ENCODE measurements around the gene ESYT2. TPM values are rescaled to one million over a fixed set of nuclear protein-coding genes. Genes with fewer than 3 reads are reported as not detected.

ESYT2 gene
- total RNA-seq, 1 donor from 2014 or later, result 31.8 TPM

- Mint-ChIP-seq H3K4me3 (ENCODE audit: unreplicated experiment) (no peak overlapping the region), H3K27ac (ENCODE audit: unreplicated experiment) (no peak overlapping the region), H3K36me3 (ENCODE audit: low read depth, unreplicated experiment) (peaks cover 8% of the 10 kb centered on the region), H3K27me3 (ENCODE audit: unreplicated experiment) (peaks cover 3% of the 10 kb centered on the region), H3K9me3 (ENCODE audit: unreplicated experiment) (no peaks in the 10 kb centered on the region), H3K4me1 (ENCODE audit: unreplicated experiment) (peaks cover 43% of the 10 kb centered on the region)
- DNase-seq (ENCODE audit: low spot score), result no peak
- TF ChIP-seq CTCF (IDR thresholded peaks at IDR 0.05; ENCODE audit: unreplicated experiment), result no peak
Observed at GRCh38 chr7:158814637-158815036, 14.7 kb downstream of the ESYT2 start.

GRCh38 chr7:158812684-158813083 lies 16.6 kb downstream of the ESYT2 start:
- DNase-seq (ENCODE audit: low spot score), result no peak
- peaks cover 15% of the 10 kb centered on the region for H3K36me3 Mint-ChIP-seq (ENCODE audit: low read depth, unreplicated experiment)

GRCh38 chr7:158811894-158812293 lies 17.4 kb downstream of the ESYT2 start:
- Mint-ChIP-seq H3K27me3 (ENCODE audit: unreplicated experiment) (peaks cover 3% of the 10 kb centered on the region), H3K4me3 (ENCODE audit: unreplicated experiment) (no peak overlapping the region), H3K36me3 (ENCODE audit: low read depth, unreplicated experiment) (peaks cover 15% of the 10 kb centered on the region), H3K27ac (ENCODE audit: unreplicated experiment) (peak overlapping the region; percentile 6), H3K9me3 (ENCODE audit: unreplicated experiment) (no peaks in the 10 kb centered on the region), H3K4me1 (ENCODE audit: unreplicated experiment) (peaks cover 31% of the 10 kb centered on the region)
- TF ChIP-seq CTCF (IDR thresholded peaks at IDR 0.05; ENCODE audit: unreplicated experiment), result no peak
- DNase-seq (ENCODE audit: low spot score), result no peak

More at GRCh38 chr7:158812684-158813083, 16.6 kb downstream of the ESYT2 start:
- peaks cover 31% of the 10 kb centered on the region for H3K4me1 Mint-ChIP-seq (ENCODE audit: unreplicated experiment)
- H3K27me3 Mint-ChIP-seq (ENCODE audit: unreplicated experiment), result peaks cover 3% of the 10 kb centered on the region
- H3K4me3 Mint-ChIP-seq (ENCODE audit: unreplicated experiment), result no peak overlapping the region
- no peaks in the 10 kb centered on the region for H3K9me3 Mint-ChIP-seq (ENCODE audit: unreplicated experiment)
- TF ChIP-seq CTCF (IDR thresholded peaks at IDR 0.05; ENCODE audit: unreplicated experiment), result no peak
- no peak overlapping the region for H3K27ac Mint-ChIP-seq (ENCODE audit: unreplicated experiment)

- DNase-seq (ENCODE audit: low spot score), result no peak
- no peak for TF ChIP-seq CTCF (IDR thresholded peaks at IDR 0.05; ENCODE audit: unreplicated experiment)
- H3K36me3 Mint-ChIP-seq (ENCODE audit: low read depth, unreplicated experiment), result peaks cover 15% of the 10 kb centered on the region
- H3K27ac Mint-ChIP-seq (ENCODE audit: unreplicated experiment), result peak overlapping the region; percentile 6
- H3K4me3 Mint-ChIP-seq (ENCODE audit: unreplicated experiment), result no peak overlapping the region
- peaks cover 3% of the 10 kb centered on the region for H3K27me3 Mint-ChIP-seq (ENCODE audit: unreplicated experiment)
- H3K4me1 Mint-ChIP-seq (ENCODE audit: unreplicated experiment), result peaks cover 29% of the 10 kb centered on the region
- H3K9me3 Mint-ChIP-seq (ENCODE audit: unreplicated experiment), result no peaks in the 10 kb centered on the region
Observed at GRCh38 chr7:158811461-158811860, 17.8 kb downstream of the ESYT2 start.

GRCh38 chr7:158810846-158811245 lies 18.5 kb downstream of the ESYT2 start:
- no peak for DNase-seq (ENCODE audit: low spot score)
- no peak for TF ChIP-seq CTCF (IDR thresholded peaks at IDR 0.05; ENCODE audit: unreplicated experiment)
- Mint-ChIP-seq H3K27me3 (ENCODE audit: unreplicated experiment) (peaks cover 3% of the 10 kb centered on the region), H3K27ac (ENCODE audit: unreplicated experiment) (peak overlapping the region; percentile 45), H3K4me1 (ENCODE audit: unreplicated experiment) (peaks cover 23% of the 10 kb centered on the region), H3K4me3 (ENCODE audit: unreplicated experiment) (no peak overlapping the region), H3K9me3 (ENCODE audit: unreplicated experiment) (no peaks in the 10 kb centered on the region), H3K36me3 (ENCODE audit: low read depth, unreplicated experiment) (peaks cover 15% of the 10 kb centered on the region)

Data from endothelial cell (in vitro differentiated cells).